ENCODE data around the gene TMEM121B.
A peak's percentile ranks its signal among the peaks of the same experiment; 100 is the strongest.
"Not testable (repeated sequence)": the region's sequence is repeated elsewhere in the genome, so short reads cannot be mapped to it uniquely, and the experiment has no call there.

TMEM121B gene

GRCh38 chr22:17121233-17122195 is at the start of gene TMEM121B:
TMEM121B (minus strand) TSS chr22:17121360; CDS start chr22:17121127, 233 bp downstream.
- DNase-seq = peak; percentile 46 to 57

GRCh38 chr22:17167486-17167885 is 46.3 kb upstream of the TMEM121B start:
- DNase-seq = peak in 1 of 2 donors; percentile 17

- no peak for DNase-seq
Observed at GRCh38 chr22:17164392-17165024, 43.3 kb upstream of the TMEM121B start.

- no peak for DNase-seq
Observed at GRCh38 chr22:17162731-17163130, 41.6 kb upstream of the TMEM121B start.

GRCh38 chr22:17161991-17162390 is 40.8 kb upstream of the TMEM121B start:
- DNase-seq = no peak

GRCh38 chr22:17159504-17159951 is 38.4 kb upstream of the TMEM121B start:
- DNase-seq = peak in 1 of 2 donors; percentile 62

- peak; percentile 71 to 88 for DNase-seq
Observed at GRCh38 chr22:17158568-17159503, 37.7 kb upstream of the TMEM121B start, which contains the start of gene HDHD5. HDHD5 (minus strand) TSS chr22:17159277; CDS start chr22:17159251, 26 bp downstream.

- DNase-seq = no peak
Observed at GRCh38 chr22:17158176-17158567, 37.0 kb upstream of the TMEM121B start.

- DNase-seq = no peak
Observed at GRCh38 chr22:17157714-17158113, 36.6 kb upstream of the TMEM121B start.

GRCh38 chr22:17155941-17156340 is 34.8 kb upstream of the TMEM121B start:
- no peak for DNase-seq

- DNase-seq = no peak
Observed at GRCh38 chr22:17152971-17153370, 31.8 kb upstream of the TMEM121B start.

GRCh38 chr22:17152340-17152739 is 31.2 kb upstream of the TMEM121B start:
- DNase-seq = no peak

GRCh38 chr22:17149076-17149815 is 28.1 kb upstream of the TMEM121B start:
- no peak for DNase-seq

- DNase-seq = not testable (repeated sequence)
Observed at GRCh38 chr22:17147458-17147857, 26.3 kb upstream of the TMEM121B start.

GRCh38 chr22:17145021-17145680 is 24.0 kb upstream of the TMEM121B start:
- no peak for DNase-seq

- DNase-seq = no peak
Observed at GRCh38 chr22:17143826-17144225, 22.7 kb upstream of the TMEM121B start.

- DNase-seq = no peak
Observed at GRCh38 chr22:17143101-17143500, 21.9 kb upstream of the TMEM121B start.

GRCh38 chr22:17140826-17141766 is 19.9 kb upstream of the TMEM121B start:
- DNase-seq = no peak

GRCh38 chr22:17140022-17140421 is 18.9 kb upstream of the TMEM121B start:
- no peak for DNase-seq

- DNase-seq = no peak
Observed at GRCh38 chr22:17138513-17138912, 17.4 kb upstream of the TMEM121B start.

Data from hippocampal formation (tissue), 2 donors.